Cardiac fibroblast (primary cell): ENCODE results near the gene KCTD15.

Experiments used
- DNase-seq, 2 donors: peaks; one replicate each; pipeline versions ENCODE4 v3.0.0 to v3.0.0-alpha.2; 2010; ENCODE audit warnings: low read depth in 2 of 2
- H3K4me3 ChIP-seq, 2 donors: replicated peaks in 1 of 2; 1 replicate in 1 of 2; 2 replicates in 1 of 2; pipeline ENCODE4 v1.5.1; 2011; ENCODE audit warnings: low read depth in 2 of 2, low read length in 2 of 2, mild to moderate bottlenecking in 2 of 2, moderate library complexity in 1 of 2
- CTCF ChIP-seq: IDR thresholded peaks from one replicate; pipeline ENCODE4 v1.5.1; 2011; ENCODE audit warnings: low read depth, mild to moderate bottlenecking, low read length, inconsistent platforms

Gene KCTD15

GRCh38 chr19:33794683-33795369 is 1.8 kb upstream of the KCTD15 start:
- peak overlapping the region; percentile 62 to 68 for H3K4me3 ChIP-seq
- peak; percentile 41 to 57 for DNase-seq
- TF ChIP-seq CTCF, result no peak

- peak overlapping the region; percentile 62 to 68 for H3K4me3 ChIP-seq
- peak; percentile 30 for TF ChIP-seq CTCF
- DNase-seq, result peak; percentile 84 to 95
Measured at GRCh38 chr19:33795370-33796163, 1.1 kb upstream of the KCTD15 start.

- DNase-seq, result peak; percentile 51 to 66
- no peak for TF ChIP-seq CTCF
- H3K4me3 ChIP-seq, result peak overlapping the region; percentile 68 to 79
Measured at GRCh38 chr19:33797802-33798671, 1.4 kb downstream of the KCTD15 start.

- H3K4me3 ChIP-seq, result peak overlapping the region; percentile 45 to 68
- peak; percentile 29 to 39 for DNase-seq
- no peak for TF ChIP-seq CTCF
Measured at GRCh38 chr19:33798681-33799111, 2.0 kb downstream of the KCTD15 start.

GRCh38 chr19:33799476-33799875 is 2.8 kb downstream of the KCTD15 start:
- DNase-seq, result no peak

More at GRCh38 chr19:33799476-33799875, 2.8 kb downstream of the KCTD15 start:
- no peak overlapping the region for H3K4me3 ChIP-seq
- no peak for TF ChIP-seq CTCF
